ENCODE data around the gene VSIG1.

The VSIG1 gene
- total RNA-seq, result 25.7 to 35.1 (median 31.4) reads per million in 4 donors

DNA sequence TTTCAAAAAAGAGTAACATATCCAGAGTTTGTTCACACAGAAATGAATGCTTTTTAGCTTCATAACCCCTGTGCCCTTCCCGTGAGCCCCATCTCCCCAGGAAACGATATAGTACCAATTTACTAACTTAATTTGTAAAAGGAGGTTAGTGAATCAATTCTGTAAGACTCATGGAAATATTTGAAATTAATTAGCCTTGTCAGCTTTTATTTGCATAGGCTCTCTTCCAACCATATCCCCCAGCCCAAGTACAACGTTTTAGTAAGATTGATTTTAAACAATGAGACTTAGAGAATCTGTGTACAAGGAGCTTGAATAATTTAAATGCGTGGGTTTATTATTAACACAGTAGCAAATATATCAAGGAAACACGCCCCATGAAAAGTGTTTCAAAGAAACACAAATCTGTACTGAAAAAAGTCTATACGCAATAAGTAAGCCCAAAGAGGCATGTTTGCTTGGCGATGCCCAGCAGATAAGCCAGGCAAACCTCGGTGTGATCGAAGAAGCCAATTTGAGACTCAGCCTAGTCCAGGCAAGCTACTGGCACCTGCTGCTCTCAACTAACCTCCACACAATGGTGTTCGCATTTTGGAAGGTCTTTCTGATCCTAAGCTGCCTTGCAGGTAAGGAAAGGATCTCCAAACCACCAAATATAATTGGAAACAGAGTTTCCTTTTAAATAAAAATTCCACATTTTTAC, at the start of gene VSIG1:
Gene VSIG1, plus strand, starts transcription at position 512 of the 703 bp plus-strand sequence. Its CDS starts 66 bp downstream, at position 578.
- DNase-seq, result no peak

GRCh38 chrX:107996124-107996523, 48.7 kb upstream of the VSIG1 start:
- no peak for DNase-seq

DNA sequence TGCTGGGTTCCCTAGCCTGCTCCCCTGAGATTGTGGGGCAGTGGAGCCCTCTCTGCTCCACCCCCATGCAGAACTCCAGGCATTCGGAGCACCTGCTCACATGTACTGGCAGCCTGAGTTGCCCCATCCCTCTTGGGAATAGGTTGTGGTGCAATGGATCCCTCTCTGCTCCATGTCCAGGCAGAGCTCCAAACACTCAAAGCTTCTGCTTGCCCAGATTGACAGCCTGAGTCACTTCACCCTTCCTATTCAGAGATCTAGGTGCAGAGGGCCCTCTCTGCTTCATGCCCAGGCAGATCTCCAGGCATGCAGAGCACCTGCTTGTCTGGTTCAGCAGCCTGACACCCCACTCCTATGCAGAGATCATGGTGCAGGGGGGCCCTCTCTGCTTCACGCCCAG, 44.1 kb upstream of the VSIG1 start:
- no peak for DNase-seq

- DNase-seq, result peak in 1 of 5 donors; percentile 41
Observed at GRCh38 chrX:108001218-108001814, 43.5 kb upstream of the VSIG1 start.

DNA sequence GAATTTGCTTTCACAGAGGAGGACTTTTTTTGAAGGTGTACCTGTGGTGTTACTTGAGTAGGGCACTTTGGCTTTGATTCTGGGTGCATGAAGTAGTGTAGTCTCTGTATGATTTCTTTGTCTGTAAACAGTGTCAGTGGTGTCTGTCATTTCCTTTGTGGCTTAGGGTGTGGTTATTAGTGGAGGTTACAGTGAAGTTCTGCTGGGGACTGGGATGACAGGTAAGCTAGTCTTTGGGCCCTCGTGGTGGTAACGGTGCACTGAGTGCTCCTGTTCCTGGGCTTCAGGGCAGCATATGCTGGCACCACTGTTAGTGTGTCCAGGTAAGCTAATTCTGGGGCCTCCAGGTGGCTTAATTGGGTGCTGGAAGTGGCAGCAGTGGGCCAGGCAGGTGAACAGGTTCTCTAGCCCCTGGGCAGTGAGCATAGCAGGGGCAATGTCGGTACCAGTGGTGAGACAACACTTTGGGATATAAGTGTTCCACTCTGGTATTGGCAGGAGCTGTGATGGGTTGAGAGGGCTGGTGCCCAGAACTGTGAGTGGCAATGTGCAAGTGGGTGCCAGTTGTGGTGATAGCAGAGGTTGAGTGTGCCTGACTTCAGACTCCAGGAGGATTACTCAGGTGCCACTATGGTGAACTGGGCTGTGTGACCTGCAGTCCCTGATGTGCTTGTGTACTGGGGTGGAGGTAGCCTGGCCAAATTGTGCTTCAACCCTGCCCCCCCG, 26.0 kb upstream of the VSIG1 start:
- peak in 4 of 5 donors; percentile 31 to 71 (median 34) for DNase-seq

DNA sequence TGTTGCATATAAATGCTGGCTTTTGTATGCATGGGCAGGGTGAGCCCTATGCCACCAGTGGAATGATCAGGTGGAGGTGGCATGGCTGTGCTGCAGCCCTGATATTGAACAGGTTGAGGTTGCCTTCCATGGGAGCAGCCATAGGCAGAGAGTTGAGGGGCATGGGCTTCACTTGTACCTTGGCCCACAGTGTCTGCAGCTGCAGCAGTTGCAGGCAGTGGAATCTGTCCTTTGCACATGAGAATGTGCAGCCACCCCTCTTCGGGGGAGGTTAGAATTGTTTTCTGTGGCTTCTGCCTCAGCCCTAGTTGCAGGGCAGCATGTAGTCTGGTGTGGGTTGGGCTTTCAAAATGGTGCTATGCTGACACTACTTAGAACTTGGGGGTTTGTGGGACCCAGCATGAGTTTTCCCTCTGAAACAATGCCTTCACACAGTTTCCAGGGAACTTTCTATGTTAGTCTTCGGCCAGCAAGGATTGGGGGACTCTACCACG, 25.4 kb upstream of the VSIG1 start:
- peak in 1 of 5 donors; percentile 2 for DNase-seq

DNA sequence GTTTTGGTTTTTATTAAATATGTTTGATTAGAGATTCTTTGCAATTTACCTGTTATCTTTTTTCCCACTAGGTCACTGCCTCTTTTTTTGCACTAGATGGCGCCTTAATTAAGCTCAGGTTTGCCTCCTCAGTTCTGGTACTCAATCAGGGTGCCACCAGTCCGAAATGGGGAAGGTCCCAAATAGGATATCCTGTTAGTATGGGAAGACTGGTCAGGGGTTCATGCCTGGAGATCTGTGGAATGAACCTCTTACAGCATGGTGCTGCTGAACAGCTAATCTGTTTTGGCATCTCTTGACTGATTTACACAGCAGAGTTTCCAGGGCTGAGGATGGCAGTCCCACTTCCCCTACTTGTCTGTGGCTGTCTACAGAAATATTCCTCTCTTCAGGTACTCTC, 24.2 kb upstream of the VSIG1 start:
- peak in 1 of 5 donors; percentile 20 for DNase-seq

GRCh38 chrX:108022491-108023089, 22.3 kb upstream of the VSIG1 start:
- DNase-seq, result peak in 1 of 5 donors; percentile 7

DNA sequence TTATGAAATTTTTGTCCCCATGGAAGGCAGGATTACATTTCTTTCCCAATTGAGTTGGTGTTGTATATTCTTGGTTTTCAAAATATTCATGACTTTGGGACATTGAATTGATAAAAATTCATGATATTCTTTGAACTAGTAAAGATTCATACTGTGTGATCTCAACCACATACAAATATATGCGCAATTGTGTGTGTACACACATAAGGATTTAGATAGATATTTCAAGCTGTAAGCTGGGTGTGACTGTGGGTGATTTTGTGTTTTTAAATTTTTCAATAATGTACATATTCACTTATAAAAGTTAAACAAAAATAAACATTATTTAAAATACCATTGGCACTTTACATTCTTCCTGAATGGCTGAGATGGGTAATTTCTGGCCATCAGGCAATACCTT, 19.5 kb upstream of the VSIG1 start:
- no peak for DNase-seq

- no peak for DNase-seq
Observed at GRCh38 chrX:108025954-108026600, 18.8 kb upstream of the VSIG1 start.

DNA sequence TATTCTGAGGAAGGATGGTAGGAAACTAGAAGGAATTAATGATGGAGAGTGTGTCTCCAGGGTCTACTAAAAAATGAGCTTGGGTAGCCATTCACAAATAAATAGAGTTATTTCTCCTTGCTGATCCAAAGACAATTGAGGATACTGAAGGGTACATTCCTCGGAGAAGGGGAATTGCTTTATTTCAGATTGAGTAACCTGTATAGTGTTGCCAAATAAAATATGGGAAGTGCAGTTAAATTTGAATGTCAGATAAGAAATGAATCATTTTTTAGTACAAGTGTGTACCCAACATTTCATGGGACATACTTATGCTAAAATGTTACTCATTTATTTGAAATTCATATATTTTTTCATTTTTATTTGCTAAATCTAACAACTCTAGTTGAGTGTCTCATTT, 16.0 kb upstream of the VSIG1 start:
- DNase-seq, result no peak

DNA sequence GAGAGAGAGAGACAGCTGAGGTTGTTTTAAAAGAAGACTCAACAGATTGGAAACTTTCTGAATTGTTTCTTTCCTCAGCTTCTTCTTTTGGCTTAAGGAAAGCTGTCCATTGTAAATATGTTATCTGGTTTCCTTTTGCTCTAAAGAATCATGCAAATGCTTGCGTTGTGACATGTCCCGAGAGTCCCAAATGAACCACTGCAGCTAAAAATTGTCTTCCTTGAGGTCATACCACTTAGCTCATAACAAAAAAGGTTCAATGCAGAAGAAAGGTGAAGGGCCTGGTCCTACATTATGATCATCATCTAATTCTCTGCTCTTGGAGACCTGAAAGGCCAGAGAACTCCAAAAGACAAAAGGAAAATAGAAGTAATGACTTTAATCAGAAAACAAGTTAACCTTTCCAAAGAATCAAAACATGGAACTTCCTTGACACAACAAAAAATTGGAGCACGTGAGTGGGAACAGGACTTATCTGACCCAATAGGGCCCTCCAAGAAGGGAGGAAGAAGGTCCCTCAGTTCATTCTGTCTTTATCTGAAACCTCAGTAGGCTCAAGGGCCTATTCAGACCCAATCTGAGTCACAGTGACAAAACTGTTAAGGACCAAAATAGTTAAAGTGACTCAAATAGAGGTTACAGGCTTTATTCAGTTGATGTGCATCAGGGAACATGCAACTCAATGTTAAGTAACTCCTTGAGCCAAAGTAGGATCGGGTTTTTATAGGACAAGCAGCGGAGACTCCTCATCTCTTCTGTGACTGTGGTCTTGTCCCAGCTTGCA, 14.7 kb upstream of the VSIG1 start:
- no peak for DNase-seq

- DNase-seq, result no peak
Observed at GRCh38 chrX:108032944-108033343, 11.9 kb upstream of the VSIG1 start.

GRCh38 chrX:108033890-108034289, 11.0 kb upstream of the VSIG1 start:
- DNase-seq, result no peak

- no peak for DNase-seq
Observed at GRCh38 chrX:108034725-108035124, 10.1 kb upstream of the VSIG1 start.

- DNase-seq, result no peak
Observed at GRCh38 chrX:108036298-108036973, 8.4 kb upstream of the VSIG1 start.

GRCh38 chrX:108049649-108050048, 4.8 kb downstream of the VSIG1 start:
- DNase-seq, result no peak

GRCh38 chrX:108053218-108053617, 8.4 kb downstream of the VSIG1 start:
- DNase-seq, result no peak

GRCh38 chrX:108055546-108055945, 10.7 kb downstream of the VSIG1 start:
- DNase-seq, result no peak

DNA sequence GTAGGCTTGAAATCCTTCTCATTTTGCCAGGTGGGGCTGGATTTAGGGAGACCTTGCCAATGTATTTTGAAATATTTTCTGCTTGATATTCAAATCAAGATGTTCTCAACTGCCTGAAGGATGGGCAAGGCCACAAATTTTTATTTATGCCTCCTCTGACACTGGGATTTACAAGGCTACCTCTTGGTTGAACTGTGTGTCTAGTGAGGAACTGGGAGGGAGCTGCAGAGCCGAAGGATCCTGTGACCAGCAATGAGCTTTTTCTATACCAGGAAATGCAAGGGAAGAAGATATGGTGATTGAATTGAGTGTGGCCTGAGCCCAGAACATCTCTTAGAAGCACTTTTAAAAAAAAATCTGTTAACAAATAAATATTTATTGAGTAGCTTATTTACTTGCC, 14.9 kb downstream of the VSIG1 start:
- DNase-seq, result no peak

GRCh38 chrX:108064001-108064400, 19.1 kb downstream of the VSIG1 start:
- no peak for DNase-seq

All from T-helper 1 cell (primary cell).